Ishikawa (cell line): ENCODE measurements around the gene CHST6.

Experiments
- CEBPB ChIP-seq: IDR thresholded peaks from 2 replicates; pipeline ENCODE4 v1.6.1; 2012
- CREB1 ChIP-seq: IDR thresholded peaks from 2 replicates; pipeline ENCODE4 v1.6.1; 2012; ENCODE audit warnings: low read depth
- EGR1 ChIP-seq: IDR thresholded peaks from 2 replicates; pipeline ENCODE4 v1.6.1; 2012
- EP300 ChIP-seq: IDR thresholded peaks from 2 replicates; pipeline ENCODE4 v1.6.1; 2012; ENCODE audit warnings: borderline replicate concordance
- FOXM1 ChIP-seq: IDR thresholded peaks from 2 replicates; pipeline ENCODE4 v1.6.1; 2012; ENCODE audit warnings: low read depth, borderline replicate concordance
- RAD21 ChIP-seq: IDR thresholded peaks from 2 replicates; pipeline ENCODE4 v1.6.1; 2012; ENCODE audit warnings: low read depth
- TAF1 ChIP-seq: IDR thresholded peaks from 2 replicates; pipeline ENCODE4 v1.6.1; 2012; ENCODE audit warnings: low read depth, mild to moderate bottlenecking
- TCF12 ChIP-seq: IDR thresholded peaks from 2 replicates; pipeline ENCODE4 v1.6.1; 2012; ENCODE audit warnings: low read depth
- TEAD4 ChIP-seq: IDR thresholded peaks from 2 replicates; pipeline ENCODE4 v1.6.1; 2012
- YY1 ChIP-seq: IDR thresholded peaks from 2 replicates; pipeline ENCODE4 v1.6.1; 2012; ENCODE audit warnings: low read depth
- ZBTB7A ChIP-seq: IDR thresholded peaks from 2 replicates; pipeline ENCODE4 v1.6.1; 2012; ENCODE audit warnings: low read depth
- TF ChIP-seq, protein P1 (sequence below): IDR thresholded peaks from 2 replicates; pipeline ENCODE4 v1.6.1; 2012
- TF ChIP-seq, protein P2 (sequence below): IDR thresholded peaks from 2 replicates; pipeline ENCODE4 v1.6.1; 2012; ENCODE audit warnings: low read depth, mild to moderate bottlenecking

DNA sequence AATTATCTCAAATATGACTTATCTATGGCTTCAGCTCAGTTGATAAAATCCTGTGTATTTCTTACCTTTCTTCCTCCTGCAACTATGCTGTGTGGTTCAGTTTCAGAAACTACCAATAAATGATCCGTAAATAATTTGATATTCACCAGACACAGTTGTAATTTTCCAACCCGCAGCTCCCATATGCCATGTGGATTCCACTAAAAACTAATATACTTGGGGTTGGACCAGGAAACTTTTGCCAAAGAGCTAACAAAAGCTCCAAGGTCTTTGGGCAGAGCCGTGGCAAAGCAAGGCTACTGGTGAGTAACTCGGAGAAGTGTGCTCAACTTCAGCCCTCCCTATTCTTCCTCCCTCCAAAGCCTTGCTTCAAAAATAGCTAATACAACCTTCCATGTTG, 2.3 kb upstream of the CHST6 start:
- no peak for TF ChIP-seq TCF12
- TF ChIP-seq CEBPB: no peak
- no peak for TF ChIP-seq EP300
- TF ChIP-seq, protein P1, sequence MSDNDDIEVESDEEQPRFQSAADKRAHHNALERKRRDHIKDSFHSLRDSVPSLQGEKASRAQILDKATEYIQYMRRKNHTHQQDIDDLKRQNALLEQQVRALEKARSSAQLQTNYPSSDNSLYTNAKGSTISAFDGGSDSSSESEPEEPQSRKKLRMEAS: no peak
- TF ChIP-seq, protein P2, sequence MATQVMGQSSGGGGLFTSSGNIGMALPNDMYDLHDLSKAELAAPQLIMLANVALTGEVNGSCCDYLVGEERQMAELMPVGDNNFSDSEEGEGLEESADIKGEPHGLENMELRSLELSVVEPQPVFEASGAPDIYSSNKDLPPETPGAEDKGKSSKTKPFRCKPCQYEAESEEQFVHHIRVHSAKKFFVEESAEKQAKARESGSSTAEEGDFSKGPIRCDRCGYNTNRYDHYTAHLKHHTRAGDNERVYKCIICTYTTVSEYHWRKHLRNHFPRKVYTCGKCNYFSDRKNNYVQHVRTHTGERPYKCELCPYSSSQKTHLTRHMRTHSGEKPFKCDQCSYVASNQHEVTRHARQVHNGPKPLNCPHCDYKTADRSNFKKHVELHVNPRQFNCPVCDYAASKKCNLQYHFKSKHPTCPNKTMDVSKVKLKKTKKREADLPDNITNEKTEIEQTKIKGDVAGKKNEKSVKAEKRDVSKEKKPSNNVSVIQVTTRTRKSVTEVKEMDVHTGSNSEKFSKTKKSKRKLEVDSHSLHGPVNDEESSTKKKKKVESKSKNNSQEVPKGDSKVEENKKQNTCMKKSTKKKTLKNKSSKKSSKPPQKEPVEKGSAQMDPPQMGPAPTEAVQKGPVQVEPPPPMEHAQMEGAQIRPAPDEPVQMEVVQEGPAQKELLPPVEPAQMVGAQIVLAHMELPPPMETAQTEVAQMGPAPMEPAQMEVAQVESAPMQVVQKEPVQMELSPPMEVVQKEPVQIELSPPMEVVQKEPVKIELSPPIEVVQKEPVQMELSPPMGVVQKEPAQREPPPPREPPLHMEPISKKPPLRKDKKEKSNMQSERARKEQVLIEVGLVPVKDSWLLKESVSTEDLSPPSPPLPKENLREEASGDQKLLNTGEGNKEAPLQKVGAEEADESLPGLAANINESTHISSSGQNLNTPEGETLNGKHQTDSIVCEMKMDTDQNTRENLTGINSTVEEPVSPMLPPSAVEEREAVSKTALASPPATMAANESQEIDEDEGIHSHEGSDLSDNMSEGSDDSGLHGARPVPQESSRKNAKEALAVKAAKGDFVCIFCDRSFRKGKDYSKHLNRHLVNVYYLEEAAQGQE: no peak
- TF ChIP-seq FOXM1: no peak
- no peak for TF ChIP-seq RAD21
- no peak for TF ChIP-seq YY1
- TF ChIP-seq CREB1: no peak
- TF ChIP-seq TEAD4: no peak
- no peak for TF ChIP-seq TAF1
- TF ChIP-seq ZBTB7A: no peak
- no peak for TF ChIP-seq EGR1
